HepG2 (cell line): ENCODE measurements around the gene SLC13A3. TPM values are rescaled to one million over a fixed set of nuclear protein-coding genes. Genes with fewer than 3 reads are reported as not detected.

Experiments used
- AKNA ChIP-seq: sonication (generic); formaldehyde crosslinking; IDR thresholded peaks from 2 replicates; pipeline ENCODE4 v1.4.0; 2020; ENCODE audit warnings: missing genetic modification reagents, borderline replicate concordance
- BATF2 ChIP-seq: sonication (generic); formaldehyde crosslinking; IDR thresholded peaks from 2 replicates; pipeline ENCODE4 v1.8.0; 2022; ENCODE audit warnings: mild to moderate bottlenecking, missing genetic modification reagents, moderate library complexity
- CC2D1A ChIP-seq: sonication (generic); formaldehyde crosslinking; IDR thresholded peaks from 2 replicates; pipeline ENCODE4 v1.8.1; 2023; ENCODE audit warnings: mild to moderate bottlenecking, missing genetic modification reagents
- ELF3 ChIP-seq: IDR thresholded peaks from 2 replicates; pipeline ENCODE4 v1.6.1; 2016; ENCODE audit warnings: missing genetic modification reagents, missing compliant biosample characterization
- FLYWCH1 ChIP-seq: sonication (generic); formaldehyde crosslinking; IDR thresholded peaks from 2 replicates; pipeline ENCODE4 v1.8.1; 2023; ENCODE audit warnings: mild to moderate bottlenecking, missing genetic modification reagents
- FOXP1 ChIP-seq, 2 experiments: fragments of 450-650 bp in 1 of 2; IDR thresholded peaks; 2 replicates each; pipeline ENCODE4 v1.6.1; 2017 to 2018; ENCODE audit warnings: antibody characterized with exemption in 1 of 2
- NPAS2 ChIP-seq: sonication (generic); formaldehyde crosslinking; IDR thresholded peaks from 2 replicates; pipeline ENCODE4 v1.8.0; 2022; ENCODE audit warnings: mild to moderate bottlenecking, missing genetic modification reagents, borderline replicate concordance
- RFX1 ChIP-seq: fragments of 450-650 bp; IDR thresholded peaks from 2 replicates; pipeline ENCODE4 v1.6.1; 2017
- ZFY ChIP-seq: sonication (generic); formaldehyde crosslinking; IDR thresholded peaks from 2 replicates; pipeline ENCODE4 v1.4.0; 2020; ENCODE audit warnings: missing genetic modification reagents
- ZNF121 ChIP-seq: sonication (generic); formaldehyde crosslinking; IDR thresholded peaks from 2 replicates; pipeline ENCODE4 v1.5.0; 2020; ENCODE audit warnings: mild to moderate bottlenecking, missing genetic modification reagents
- ZNF292 ChIP-seq: sonication (generic); formaldehyde crosslinking; IDR thresholded peaks from 2 replicates; pipeline ENCODE4 v1.8.1; 2022; ENCODE audit warnings: mild to moderate bottlenecking, low read depth, missing genetic modification reagents, borderline replicate concordance
- ZNF331 ChIP-seq: sonication (generic); formaldehyde crosslinking; IDR thresholded peaks from 2 replicates; pipeline ENCODE4 v1.4.0; 2020; ENCODE audit warnings: missing genetic modification reagents
- ZNF367 ChIP-seq: sonication (generic); formaldehyde crosslinking; IDR thresholded peaks from 2 replicates; pipeline ENCODE4 v1.4.0; 2020; ENCODE audit warnings: missing genetic modification reagents, borderline replicate concordance
- ZNF577 ChIP-seq: sonication (generic); formaldehyde crosslinking; IDR thresholded peaks from 2 replicates; pipeline ENCODE4 v1.4.0; 2020; ENCODE audit warnings: mild to moderate bottlenecking, low read depth, missing genetic modification reagents, borderline replicate concordance
- ZNF589 ChIP-seq: sonication (generic); formaldehyde crosslinking; conservative IDR thresholded peaks from 2 replicates; pipeline ENCODE4 v1.8.0; 2022; ENCODE audit warnings: mild to moderate bottlenecking, moderate library complexity, missing genetic modification reagents
- ZNF672 ChIP-seq: sonication (generic); formaldehyde crosslinking; IDR thresholded peaks from 2 replicates; pipeline ENCODE4 v1.8.1; 2022; ENCODE audit warnings: missing genetic modification reagents
- ZNF770 ChIP-seq: sonication (generic); formaldehyde crosslinking; IDR thresholded peaks from 2 replicates; pipeline ENCODE4 v1.5.0; 2020; ENCODE audit warnings: mild to moderate bottlenecking, missing genetic modification reagents
- ZNF891 ChIP-seq: sonication (generic); formaldehyde crosslinking; IDR thresholded peaks from 2 replicates; pipeline ENCODE4 v1.5.0; 2020; ENCODE audit warnings: mild to moderate bottlenecking, missing genetic modification reagents
- polyA plus RNA-seq, 8 experiments: library from polyadenylated mRNA; depleted of rRNA in 3 of 8; stranded (reverse) in 7 of 8; unstranded in 1 of 8; fragments of >200 nt; fragmentation: Illumina TruSeq in 4 of 8; extraction: Trizol in 4 of 8; gene quantifications; 2 replicates each; pipeline versions ENCODE4 v1.2.1 to v1.2.3, GENCODE V29; 2011 to 2016; ENCODE audit warnings: low read depth in 4 of 8, missing spikeins in 1 of 8, mixed read lengths in 1 of 8; ENCODE audit not compliant: insufficient read depth in 1 of 8
- total RNA-seq, 5 experiments: library from RNA; depleted of rRNA; stranded (reverse); fragments of >200 nt; fragmentation: Illumina TruSeq; extraction: Trizol; gene quantifications; 2 replicates each; pipeline ENCODE4 v1.2.3, GENCODE V29; 2016; ENCODE audit warnings: low read depth in 1 of 5
- TF ChIP-seq, protein P1 (sequence below): IDR thresholded peaks from 2 replicates; pipeline ENCODE4 v1.4.0; 2020; ENCODE audit warnings: mild to moderate bottlenecking, missing genetic modification reagents

The SLC13A3 gene
- total and polyA plus RNA-seq, 2 of the 13 experiments (the other 11 are each of a cell fraction or from before 2014, with no cell fraction given): 66.5 to 76.0 TPM

DNA sequence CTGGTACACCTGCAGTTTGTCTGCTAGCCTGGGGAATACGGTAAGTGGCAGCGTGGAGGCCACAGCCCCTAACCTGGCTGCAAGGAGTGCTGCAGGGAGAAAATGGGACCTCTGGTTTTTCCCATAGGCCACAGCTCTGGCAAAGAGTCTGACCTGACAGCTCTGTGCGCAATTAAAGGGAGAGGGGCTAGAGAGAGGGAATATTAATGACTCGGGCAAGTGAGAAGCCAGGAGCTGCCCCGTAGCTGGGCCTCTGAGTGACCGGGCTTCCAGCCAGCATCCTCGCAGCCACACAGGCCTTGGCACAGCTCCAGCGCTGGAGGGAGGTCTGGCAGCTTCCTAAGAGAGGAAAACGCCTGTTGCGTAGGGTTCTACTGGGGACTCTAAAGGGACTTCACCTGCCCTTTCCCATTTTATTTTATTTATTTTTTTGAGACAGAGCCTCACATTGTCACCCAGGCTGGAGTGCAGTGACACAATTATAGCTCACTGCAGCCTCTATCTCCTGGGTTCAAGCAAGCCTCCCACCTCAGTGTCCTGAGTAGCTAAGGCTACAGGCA is 82.6 kb downstream of the SLC13A3 start (continued):
- TF ChIP-seq ZNF770 (CRISPR knock-in tag): peak; percentile 67; the same call in 1 of the 2 replicates
- TF ChIP-seq AKNA: no peak
- no peak for TF ChIP-seq ZNF577 (CRISPR knock-in tag)
- peak; percentile 62; the same call in 1 of the 2 replicates for TF ChIP-seq ELF3 (CRISPR knock-in tag)
- TF ChIP-seq ZNF589 (CRISPR knock-in tag): 0 out of 2 replicates have a peak, but pooled peaks have one; percentile 25
- TF ChIP-seq, protein P1, sequence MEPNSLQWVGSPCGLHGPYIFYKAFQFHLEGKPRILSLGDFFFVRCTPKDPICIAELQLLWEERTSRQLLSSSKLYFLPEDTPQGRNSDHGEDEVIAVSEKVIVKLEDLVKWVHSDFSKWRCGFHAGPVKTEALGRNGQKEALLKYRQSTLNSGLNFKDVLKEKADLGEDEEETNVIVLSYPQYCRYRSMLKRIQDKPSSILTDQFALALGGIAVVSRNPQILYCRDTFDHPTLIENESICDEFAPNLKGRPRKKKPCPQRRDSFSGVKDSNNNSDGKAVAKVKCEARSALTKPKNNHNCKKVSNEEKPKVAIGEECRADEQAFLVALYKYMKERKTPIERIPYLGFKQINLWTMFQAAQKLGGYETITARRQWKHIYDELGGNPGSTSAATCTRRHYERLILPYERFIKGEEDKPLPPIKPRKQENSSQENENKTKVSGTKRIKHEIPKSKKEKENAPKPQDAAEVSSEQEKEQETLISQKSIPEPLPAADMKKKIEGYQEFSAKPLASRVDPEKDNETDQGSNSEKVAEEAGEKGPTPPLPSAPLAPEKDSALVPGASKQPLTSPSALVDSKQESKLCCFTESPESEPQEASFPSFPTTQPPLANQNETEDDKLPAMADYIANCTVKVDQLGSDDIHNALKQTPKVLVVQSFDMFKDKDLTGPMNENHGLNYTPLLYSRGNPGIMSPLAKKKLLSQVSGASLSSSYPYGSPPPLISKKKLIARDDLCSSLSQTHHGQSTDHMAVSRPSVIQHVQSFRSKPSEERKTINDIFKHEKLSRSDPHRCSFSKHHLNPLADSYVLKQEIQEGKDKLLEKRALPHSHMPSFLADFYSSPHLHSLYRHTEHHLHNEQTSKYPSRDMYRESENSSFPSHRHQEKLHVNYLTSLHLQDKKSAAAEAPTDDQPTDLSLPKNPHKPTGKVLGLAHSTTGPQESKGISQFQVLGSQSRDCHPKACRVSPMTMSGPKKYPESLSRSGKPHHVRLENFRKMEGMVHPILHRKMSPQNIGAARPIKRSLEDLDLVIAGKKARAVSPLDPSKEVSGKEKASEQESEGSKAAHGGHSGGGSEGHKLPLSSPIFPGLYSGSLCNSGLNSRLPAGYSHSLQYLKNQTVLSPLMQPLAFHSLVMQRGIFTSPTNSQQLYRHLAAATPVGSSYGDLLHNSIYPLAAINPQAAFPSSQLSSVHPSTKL (CRISPR knock-in tag): peak; percentile 65
- 0 out of 2 replicates have a peak, but pooled peaks have one; percentile 34 for TF ChIP-seq ZNF331 (CRISPR knock-in tag)
- no peak for TF ChIP-seq ZNF672 (CRISPR knock-in tag)
- TF ChIP-seq ZNF121 (CRISPR knock-in tag): peak; percentile 13; the same call in 1 of the 2 replicates
- TF ChIP-seq ZNF292 (CRISPR knock-in tag): peak; percentile 70; the same call in 1 of the 2 replicates
- TF ChIP-seq ZFY (CRISPR knock-in tag): peak; percentile 35; the same call in 1 of the 2 replicates
- TF ChIP-seq NPAS2 (CRISPR knock-in tag): no peak
- no peak for TF ChIP-seq ZNF891 (CRISPR knock-in tag)
- no peak for TF ChIP-seq FOXP1 (IDR thresholded peaks at IDR 0.05)
- 0 out of 2 replicates have a peak, but pooled peaks have one; percentile 15 for TF ChIP-seq FOXP1 (CRISPR knock-in tag; IDR thresholded peaks at IDR 0.05)
- no peak for TF ChIP-seq FLYWCH1
- no peak for TF ChIP-seq ZNF367 (CRISPR knock-in tag)
- TF ChIP-seq CC2D1A (CRISPR knock-in tag): 0 out of 2 replicates have a peak, but pooled peaks have one; percentile 54
- no peak for TF ChIP-seq BATF2 (CRISPR knock-in tag)
- no peak for TF ChIP-seq RFX1
